H1 (cell line): Measurements from ENCODE around the gene TPRG1L. TPM values are rescaled to one million over a fixed set of nuclear protein-coding genes. Genes with fewer than 3 reads are reported as not detected.

Experiments used
- CTCF ChIA-PET: fragments of 300-600 bp; sonication (Branson Sonifier 250); formaldehyde crosslinking; loops from one replicate; lab custom pipeline; 2021; ENCODE audit not compliant: partially characterized antibody; lab: Charles Lee
- POLR2A ChIA-PET: fragments of 300-600 bp; sonication (Branson Sonifier 250); formaldehyde crosslinking; loops from one replicate; lab custom pipeline; 2021; ENCODE audit warnings: inconsistent platforms; ENCODE audit not compliant: partially characterized antibody; lab: Charles Lee
- DNase-seq, 2 experiments: peaks; one replicate each; pipeline versions ENCODE4 v3.0.0 to v3.0.0-alpha.2; 2010 to 2022; ENCODE audit warnings: low spot score in 2 of 2, low read depth in 1 of 2, mixed read lengths in 1 of 2
- FAIRE-seq: peaks from 2 replicates; lab custom pipeline; 2011; peaks lifted over from hg19 to GRCh38; lab: Jason Lieb, UNC
- H2AFZ ChIP-seq: 2 replicates; pipeline ENCODE4 v1.8.1; 2012; ENCODE audit warnings: low read length, inconsistent platforms
- H2AK5ac ChIP-seq: 2 replicates; pipeline ENCODE4 v1.6.1; 2013; ENCODE audit warnings: low read depth, low read length
- H2BK120ac ChIP-seq: replicated peaks from 2 replicates; pipeline ENCODE3; 2013; ENCODE audit warnings: low read depth, low read length, inconsistent platforms
- H2BK12ac ChIP-seq: 2 replicates; pipeline ENCODE4 v1.6.1; 2013; ENCODE audit warnings: low read depth, low read length
- H2BK15ac ChIP-seq: 2 replicates; pipeline ENCODE4 v1.6.1; 2013; ENCODE audit warnings: low read length
- H2BK20ac ChIP-seq: 2 replicates; pipeline ENCODE4 v1.6.1; 2013; ENCODE audit warnings: low read length
- H2BK5ac ChIP-seq: 2 replicates; pipeline ENCODE4 v1.6.1; 2013; ENCODE audit warnings: low read depth, low read length
- H3K14ac ChIP-seq: 2 replicates; pipeline ENCODE4 v1.6.1; 2013; ENCODE audit warnings: inconsistent platforms; ENCODE audit not compliant: insufficient read length
- H3K18ac ChIP-seq: 2 replicates; pipeline ENCODE4 v1.6.1; 2013; ENCODE audit warnings: low read length; ENCODE audit errors: extremely low read depth
- H3K23ac ChIP-seq: 2 replicates; pipeline ENCODE4 v1.6.1; 2013; ENCODE audit warnings: inconsistent platforms; ENCODE audit not compliant: insufficient read length
- H3K23me2 ChIP-seq: 2 replicates; pipeline ENCODE4 v1.6.1; 2013; ENCODE audit warnings: low read depth, low read length
- H3K27ac ChIP-seq: 2 replicates; pipeline ENCODE4 v1.6.1; 2011; ENCODE audit warnings: low read depth, low read length, inconsistent platforms
- H3K27me3 ChIP-seq, 4 experiments: replicated peaks in 1 of 4; 1 replicate in 1 of 4; 2 replicates in 3 of 4; pipeline versions ENCODE4 v1.6.1 to v1.8.1; 2011 to 2013; ENCODE audit warnings: low read length in 3 of 4, mild to moderate bottlenecking in 3 of 4, inconsistent platforms in 2 of 4, mixed read lengths in 2 of 4, moderate library complexity in 1 of 4; ENCODE audit not compliant: control insufficient read depth in 3 of 4, insufficient read depth in 3 of 4; ENCODE audit errors: extremely low read depth in 1 of 4
- H3K36me3 ChIP-seq, 4 experiments: 2 replicates each; pipeline versions ENCODE4 v1.6.1 to v1.8.1; 2011 to 2013; ENCODE audit warnings: mild to moderate bottlenecking in 4 of 4, low read length in 3 of 4, moderate library complexity in 2 of 4, control low read depth in 1 of 4, inconsistent platforms in 1 of 4; ENCODE audit not compliant: insufficient read depth in 4 of 4, control insufficient read depth in 2 of 4
- H3K4ac ChIP-seq: replicated peaks from 2 replicates; pipeline ENCODE3; 2013; ENCODE audit warnings: low read length, low read depth, mixed read lengths, inconsistent platforms; ENCODE audit not compliant: insufficient read length
- H3K4me1 ChIP-seq, 4 experiments: replicated peaks in 1 of 4; 1 replicate in 1 of 4; 2 replicates in 3 of 4; pipeline versions ENCODE4 v1.6.1 to v1.8.1; 2011 to 2013; ENCODE audit warnings: low read length in 3 of 4, inconsistent platforms in 2 of 4, mixed read lengths in 1 of 4; ENCODE audit not compliant: insufficient read depth in 4 of 4, control insufficient read depth in 3 of 4
- H3K4me2 ChIP-seq, 2 experiments: 2 replicates each; pipeline versions ENCODE4 v1.6.1 to v1.8.1; 2011 to 2013; ENCODE audit warnings: low read depth in 2 of 2, low read length in 2 of 2, control low read depth in 1 of 2, inconsistent platforms in 1 of 2, mild to moderate bottlenecking in 1 of 2; ENCODE audit not compliant: insufficient read depth in 1 of 2
- H3K4me3 ChIP-seq, 4 experiments: fragments of 200-600, 300-600 bp in 1 of 4; sonication (generic), shearing (Covaris generic), sonication (Bioruptor Twin) in 1 of 4; 2 replicates each; pipeline versions ENCODE4 v1.5.1 to v1.8.1; 2011 to 2016; ENCODE audit warnings: low read length in 4 of 4, low read depth in 3 of 4, control low read depth in 2 of 4, inconsistent platforms in 2 of 4, mild to moderate bottlenecking in 2 of 4, mixed read lengths in 1 of 4, moderate library complexity in 1 of 4; ENCODE audit not compliant: insufficient read depth in 2 of 4; ENCODE audit errors: extremely low read depth in 1 of 4
- H3K56ac ChIP-seq: replicated peaks from 2 replicates; pipeline ENCODE3; 2013; ENCODE audit warnings: low read depth, mild to moderate bottlenecking, mixed read lengths, low read length, inconsistent platforms; ENCODE audit not compliant: insufficient read length
- H3K79me1 ChIP-seq: 2 replicates; pipeline ENCODE4 v1.6.1; 2013; ENCODE audit warnings: low read depth, low read length, control low read depth
- H3K79me2 ChIP-seq, 2 experiments: 2 replicates each; pipeline versions ENCODE4 v1.6.1 to v1.8.1; 2012 to 2013; ENCODE audit warnings: low read length in 2 of 2, mild to moderate bottlenecking in 2 of 2, inconsistent platforms in 1 of 2; ENCODE audit not compliant: insufficient read depth in 2 of 2, control insufficient read depth in 1 of 2
- H3K9ac ChIP-seq, 4 experiments: replicated peaks in 1 of 4; 1 replicate in 1 of 4; 2 replicates in 3 of 4; pipeline versions ENCODE4 v1.6.1 to v1.8.1; 2011 to 2013; ENCODE audit warnings: low read depth in 3 of 4, low read length in 3 of 4, control low read depth in 2 of 4, mild to moderate bottlenecking in 2 of 4, moderate library complexity in 2 of 4, inconsistent platforms in 1 of 4; ENCODE audit errors: extremely low read depth in 1 of 4
- H3K9me3 ChIP-seq, 2 experiments: 2 replicates each; pipeline versions ENCODE4 v1.6.1 to v1.8.1; 2012 to 2013; ENCODE audit warnings: mild to moderate bottlenecking in 2 of 2, moderate library complexity in 2 of 2, control low read depth in 1 of 2, inconsistent platforms in 1 of 2, low read depth in 1 of 2, low read length in 1 of 2, mixed read lengths in 1 of 2; ENCODE audit not compliant: insufficient read depth in 2 of 2
- H4K20me1 ChIP-seq, 2 experiments: replicated peaks in 1 of 2; 2 replicates each; pipeline versions ENCODE3 to v1.8.1; 2011 to 2013; ENCODE audit warnings: inconsistent platforms in 2 of 2, low read length in 2 of 2, mild to moderate bottlenecking in 1 of 2; ENCODE audit not compliant: insufficient read depth in 2 of 2, control insufficient read depth in 1 of 2
- H4K5ac ChIP-seq: 2 replicates; pipeline ENCODE4 v1.6.1; 2013; ENCODE audit warnings: low read length, low read depth, mixed read lengths, inconsistent platforms; ENCODE audit not compliant: insufficient read length
- H4K8ac ChIP-seq: 2 replicates; pipeline ENCODE4 v1.8.0; 2013; ENCODE audit warnings: mild to moderate bottlenecking, moderate library complexity, low read length, inconsistent platforms; ENCODE audit not compliant: insufficient read depth; ENCODE audit errors: extremely low read depth
- H4K91ac ChIP-seq: replicated peaks from 2 replicates; pipeline ENCODE3; 2013; ENCODE audit warnings: low read length, mixed read lengths, inconsistent platforms; ENCODE audit not compliant: insufficient read length
- SP2 ChIP-seq: IDR thresholded peaks from 2 replicates; pipeline ENCODE4 v1.6.1; 2012; ENCODE audit warnings: mild to moderate bottlenecking, low read length, inconsistent platforms
- WGBS, 2 experiments: shearing (Covaris generic) in 1 of 2; methylation state at CpG; one replicate each; pipeline versions ENCODE4 v1.1.6 to v1.1.7; 2013 to 2015; ENCODE audit warnings: low lambda C conversion rate in 2 of 2, mixed read lengths in 2 of 2, inconsistent platforms in 1 of 2, low coverage in 1 of 2, missing lambda C conversion rate in 1 of 2; ENCODE audit not compliant: insufficient replicate concordance in 2 of 2, insufficient coverage in 1 of 2, insufficient read length in 1 of 2; ENCODE audit errors: extremely low coverage in 1 of 2, missing lambda C conversion rate in 1 of 2; 5-methylcytosine and 5-hydroxymethylcytosine counted together
- polyA plus RNA-seq, 7 experiments: library from polyadenylated mRNA; depleted of rRNA in 3 of 7; stranded (reverse) in 5 of 7; unstranded in 2 of 7; fragments of >200 nt in 5 of 7; fragments of 200-250 nt in 2 of 7; gene quantifications; 1 replicate in 5 of 7; 2 replicates in 1 of 7; 4 replicates in 1 of 7; pipeline versions ENCODE4 v1.2.1 to v1.2.3, GENCODE V29; 2011 to 2013; ENCODE audit warnings: missing spikeins in 2 of 7, mixed read lengths in 2 of 7
- total RNA-seq: library from RNA; stranded (reverse); fragmentation: NEBNext Ultra II Directional; extraction: Animal tissue kit (Norgen Biotek cat#: 25700); gene quantifications from 2 replicates; pipeline ENCODE4 v1.2.1, GENCODE V29; 2021
- TF ChIP-seq, protein P1 (sequence below): IDR thresholded peaks from 2 replicates; pipeline ENCODE4 v1.6.1; 2011; ENCODE audit warnings: low read length, improper control_type of control experiment

Gene TPRG1L
- total and polyA plus RNA-seq, 2 of the 8 experiments (the other 6 are each of a cell fraction or from before 2014, with no cell fraction given): 21.7 to 22.3 TPM

DNA sequence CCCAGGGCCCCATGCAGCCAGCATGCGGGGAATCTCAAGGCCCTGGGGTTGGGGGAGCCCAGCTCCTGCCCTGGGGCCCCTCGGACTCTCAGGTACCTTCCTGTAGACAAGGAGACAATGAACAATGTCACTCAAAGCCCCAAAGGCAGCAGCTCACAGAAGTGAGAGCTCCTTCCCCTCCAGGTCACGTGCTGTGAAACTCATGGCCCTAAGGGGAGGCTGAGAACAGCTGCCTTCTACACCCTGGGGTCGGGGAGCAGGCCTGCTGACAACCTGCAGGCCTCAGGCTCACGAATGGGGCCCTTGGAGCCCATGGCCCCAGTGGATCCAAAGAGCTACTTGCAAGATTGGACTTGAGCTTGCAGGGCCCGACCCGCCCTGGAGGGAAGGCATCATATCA is 16.7 kb upstream of the TPRG1L start:
- Histone ChIP-seq H4K20me1 (peaks cover 0 to 10% of the 10 kb centered on the region in 2 experiments), H4K5ac (no peak overlapping the region), H3K79me1 (peaks cover 2% of the 10 kb centered on the region), H3K9me3 (no peaks in the 10 kb centered on the region; a peak in 1 of 4 replicates), H3K4ac (no peak overlapping the region), H2BK20ac (no peak overlapping the region), H4K8ac (no peak overlapping the region), H2BK15ac (no peak overlapping the region), H3K23ac (no peak overlapping the region), H3K9ac (no peak overlapping the region), H3K4me3 (no peak overlapping the region), H3K27me3 (peaks cover 3 to 15% (median 12%) of the 10 kb centered on the region in 4 experiments), H3K4me1 (peaks cover 0 to 28% (median 15%) of the 10 kb centered on the region in 4 experiments; a peak in 6 of 7 replicates), H3K18ac (no peak overlapping the region), H3K23me2 (peaks cover 19% of the 10 kb centered on the region; the same call in 1 of the 2 replicates), H2AFZ (no peak overlapping the region), H3K4me2 (no peak overlapping the region), H3K27ac (no peak overlapping the region), H2BK5ac (no peak overlapping the region), H3K36me3 (no peaks in the 10 kb centered on the region; a peak in 1 of 8 replicates), H2BK120ac (no peak overlapping the region)
- 90% methylated on average over 7 of the region's 7 CpGs; no CpG with 5 or more reads in 1 of the 2 experiments for WGBS, 2 experiments
- POLR2A ChIA-PET: interaction anchor here (1.9 kb wide), 1 partner anchor 10 kb away, joined by 8 read pairs; no protein-coding TSS in a partner anchor
- TF ChIP-seq SP2: no peak
- TF ChIP-seq, protein P1, sequence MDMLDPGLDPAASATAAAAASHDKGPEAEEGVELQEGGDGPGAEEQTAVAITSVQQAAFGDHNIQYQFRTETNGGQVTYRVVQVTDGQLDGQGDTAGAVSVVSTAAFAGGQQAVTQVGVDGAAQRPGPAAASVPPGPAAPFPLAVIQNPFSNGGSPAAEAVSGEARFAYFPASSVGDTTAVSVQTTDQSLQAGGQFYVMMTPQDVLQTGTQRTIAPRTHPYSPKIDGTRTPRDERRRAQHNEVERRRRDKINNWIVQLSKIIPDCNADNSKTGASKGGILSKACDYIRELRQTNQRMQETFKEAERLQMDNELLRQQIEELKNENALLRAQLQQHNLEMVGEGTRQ: no peak
- TF ChIP-seq, all 59 proteins: peak for 0
- no peak overlapping the region for H3K56ac ChIP-seq
- FAIRE-seq: no peak
- peaks cover 0 to 14% of the 10 kb centered on the region in 2 experiments; a peak in 3 of 4 replicates for H3K79me2 ChIP-seq
- no peak overlapping the region for H3K14ac ChIP-seq
- H2BK12ac ChIP-seq: no peak overlapping the region
- CTCF ChIA-PET: interaction anchor here (1.0 to 6.4 kb wide), 8 partner anchors 9 to 155 kb away, joined by 3 to 84 read pairs (median 4); no protein-coding TSS in a partner anchor
- no peak overlapping the region for H2AK5ac ChIP-seq
- DNase-seq: no peak
- H4K91ac ChIP-seq: no peak overlapping the region
